ENCODE results near the gene SLC22A16. TPM values are rescaled to one million over a fixed set of nuclear protein-coding genes. Genes with fewer than 3 reads are reported as not detected.

SLC22A16 gene
- total RNA-seq, 1 experiment from 2014 or later = not detected

DNA sequence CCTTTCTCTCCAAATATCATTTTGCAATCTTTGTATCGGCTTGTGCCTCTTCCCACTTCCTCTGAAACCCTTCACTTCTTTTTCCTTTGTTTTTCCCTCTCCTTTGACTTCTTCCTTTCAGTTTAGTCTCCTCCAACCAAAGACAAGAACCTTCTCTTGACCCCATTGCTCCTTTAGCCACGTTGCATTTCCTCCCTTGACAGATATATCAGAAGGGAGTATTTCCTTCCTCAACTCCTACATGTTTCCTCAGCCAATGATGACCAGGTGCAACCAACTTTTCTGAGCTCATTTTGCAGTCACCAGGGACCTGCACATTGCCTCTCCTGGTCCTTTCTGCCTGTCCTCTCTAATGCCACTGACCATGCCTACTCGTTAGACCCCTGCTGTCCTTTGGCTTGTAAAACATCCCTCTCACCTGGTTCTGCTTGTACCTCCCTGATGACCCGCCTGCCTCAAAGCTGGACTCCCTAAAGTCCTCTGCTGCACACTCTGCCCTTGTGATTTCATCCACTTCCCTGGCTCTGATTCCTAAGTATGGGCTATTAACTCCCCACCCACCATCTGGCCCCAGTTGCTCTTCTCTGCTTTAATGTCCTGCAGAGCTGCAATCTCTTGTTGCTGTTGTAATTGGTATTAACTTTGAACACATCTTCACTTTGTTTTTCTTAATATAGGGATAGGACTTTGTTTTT lies 27.4 kb downstream of the SLC22A16 start:
- DNase-seq (ENCODE audit: low read depth) = no peak

DNA sequence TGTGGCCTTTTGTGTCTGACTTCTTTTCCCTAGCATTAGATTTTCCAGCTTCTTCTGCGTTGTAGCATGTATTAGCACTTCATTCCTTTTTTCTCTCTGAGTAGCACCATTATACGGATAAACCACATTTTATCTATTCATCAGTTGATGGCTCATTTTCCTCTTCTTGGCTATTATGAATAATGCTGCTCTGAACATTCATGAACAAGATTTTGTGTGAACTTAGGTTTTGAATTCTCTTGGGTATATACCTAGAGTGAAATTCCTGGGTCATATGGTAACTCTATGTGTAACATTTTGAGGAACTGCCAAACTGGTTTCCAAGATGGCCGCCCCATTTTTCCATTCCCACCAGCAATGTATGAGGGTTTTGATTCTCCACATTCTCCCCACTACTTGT lies 28.7 kb downstream of the SLC22A16 start:
- no peak for DNase-seq (ENCODE audit: low read depth)

DNA sequence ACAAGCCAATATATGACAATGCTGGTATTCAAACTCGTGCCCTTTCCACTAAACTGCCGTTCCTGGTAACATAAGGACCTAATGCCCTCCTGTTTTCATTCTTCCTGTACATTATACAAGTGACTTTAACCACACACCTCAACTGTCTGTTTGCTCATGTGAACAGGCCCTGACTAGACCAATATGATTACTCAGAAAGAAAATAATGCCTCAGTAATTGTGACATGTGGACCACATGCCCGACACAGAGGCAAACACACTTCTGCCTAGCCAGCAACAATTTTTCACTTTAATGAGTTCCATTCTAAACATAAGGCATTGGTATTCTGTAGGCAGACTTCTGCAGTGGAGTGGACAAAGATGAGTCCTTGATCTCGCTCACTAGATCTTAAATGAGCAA lies 30.0 kb downstream of the SLC22A16 start:
- peak; percentile 6 for DNase-seq (ENCODE audit: low read depth)

DNA sequence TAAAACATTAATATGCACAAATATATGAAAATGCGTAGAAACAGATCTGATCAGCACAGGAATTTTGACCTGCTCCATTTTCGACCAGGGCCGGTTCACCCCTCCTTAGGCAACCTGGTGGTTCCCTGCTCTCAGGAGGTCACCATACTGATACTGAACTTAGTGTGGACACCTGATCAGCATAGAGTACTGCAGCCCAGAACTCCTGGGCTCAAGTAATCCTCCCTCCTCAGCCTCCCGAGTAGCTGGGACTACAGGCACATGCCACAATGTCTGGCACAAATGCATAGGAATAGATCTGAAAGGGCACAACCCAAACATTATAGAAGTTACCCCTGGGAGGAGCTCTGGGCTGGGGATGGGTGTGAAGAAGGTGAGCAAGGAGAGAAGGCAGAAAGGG lies 36.4 kb downstream of the SLC22A16 start:
- no peak for DNase-seq (ENCODE audit: low read depth)

DNA sequence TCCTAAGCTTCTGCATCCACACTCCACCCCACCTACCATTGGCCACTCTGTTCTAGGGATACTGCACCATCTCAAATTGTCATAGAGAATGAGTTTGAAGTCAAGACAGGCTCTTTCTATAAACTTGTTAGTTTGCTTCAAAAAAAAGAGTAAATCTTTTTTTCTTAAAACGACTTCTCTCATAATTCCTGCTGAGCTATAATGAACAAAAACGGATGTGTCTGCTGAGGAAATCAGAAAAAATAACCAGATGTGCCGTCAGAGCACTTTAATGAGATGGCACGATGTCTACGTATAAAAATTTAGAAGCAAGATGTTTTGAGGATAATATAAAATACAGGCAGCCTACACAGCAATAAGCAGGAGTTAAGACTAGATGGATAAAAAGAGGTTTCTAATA lies 37.1 kb downstream of the SLC22A16 start:
- no peak for DNase-seq (ENCODE audit: low read depth)

DNA sequence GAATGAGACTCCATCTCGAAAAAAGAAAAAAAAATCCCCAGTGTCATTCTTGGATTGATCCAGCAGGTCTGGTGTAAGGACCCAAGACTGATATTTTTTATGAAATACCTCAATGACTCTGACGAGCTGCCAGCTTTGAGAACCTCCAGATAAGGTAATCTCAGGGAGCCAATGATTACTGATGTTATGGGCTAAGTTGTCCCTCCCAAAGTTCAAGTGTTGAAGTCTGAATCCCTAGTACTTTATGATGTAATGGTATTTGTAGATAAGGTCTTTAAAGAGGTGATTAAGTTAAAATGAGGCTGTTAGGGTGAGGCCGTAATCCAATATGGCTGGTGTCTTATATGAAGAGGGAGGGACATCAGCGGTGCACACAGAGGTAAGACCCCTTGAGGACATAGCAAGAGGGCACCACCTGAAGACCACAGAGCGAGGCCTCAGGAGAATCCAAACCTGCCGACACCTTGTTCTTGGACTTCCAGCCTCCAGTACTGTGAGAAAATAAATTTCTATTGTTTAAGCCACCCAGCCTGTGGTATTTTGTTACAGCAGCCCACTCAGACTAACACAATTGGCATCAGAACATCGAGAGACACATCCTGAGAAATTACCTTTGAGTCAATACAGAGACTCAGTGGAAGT lies 41.3 kb downstream of the SLC22A16 start:
- no peak for DNase-seq (ENCODE audit: low read depth)

DNA sequence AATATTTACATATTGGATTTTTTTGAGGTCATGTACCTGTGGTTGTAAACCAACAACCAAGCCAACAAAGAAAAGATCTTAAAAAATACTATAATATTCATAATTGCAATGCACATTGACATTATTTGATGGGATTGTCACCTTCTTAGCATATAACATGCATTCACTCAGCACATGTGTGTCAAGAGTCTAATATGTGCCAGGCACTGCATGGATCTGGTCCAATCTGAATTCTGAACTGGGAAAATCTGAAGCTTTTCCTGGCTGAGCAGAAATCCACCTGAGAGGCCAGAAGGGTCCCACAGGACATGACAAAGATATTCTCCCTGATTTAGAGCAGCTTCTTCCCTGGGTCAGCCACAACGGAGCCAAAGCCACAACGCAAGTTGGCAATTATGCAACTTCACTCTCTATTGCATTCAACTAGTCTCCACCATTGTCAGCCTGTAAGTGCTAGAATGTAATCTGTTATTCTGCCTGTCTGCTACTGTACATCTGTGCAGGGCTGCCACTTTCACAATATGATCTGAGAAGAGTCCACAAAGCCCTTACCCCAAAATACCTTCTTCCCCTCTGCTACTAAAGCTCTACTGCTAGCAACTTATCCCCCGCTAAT lies 44.0 kb downstream of the SLC22A16 start:
- no peak for DNase-seq (ENCODE audit: low read depth)

DNA sequence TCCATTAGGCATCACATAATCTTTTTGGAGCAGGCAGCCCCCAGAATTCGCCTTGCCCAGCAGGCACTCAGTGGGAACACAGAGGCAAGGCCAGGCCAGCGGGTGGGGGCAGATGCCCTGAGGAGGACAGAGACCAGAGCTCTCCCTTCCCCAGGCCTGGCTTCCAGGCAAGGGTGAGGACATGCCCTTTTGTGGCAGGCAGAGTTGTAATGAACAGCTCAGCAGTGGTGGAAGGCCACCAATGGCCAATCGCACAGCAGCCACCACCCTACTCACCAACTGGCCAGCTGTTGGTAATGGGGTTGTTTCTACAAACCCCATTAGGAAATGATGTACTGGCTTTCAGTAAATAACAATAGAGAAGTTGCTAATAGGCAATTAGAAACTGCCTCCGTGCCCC lies 45.7 kb downstream of the SLC22A16 start:
- DNase-seq (ENCODE audit: low read depth) = no peak

DNA sequence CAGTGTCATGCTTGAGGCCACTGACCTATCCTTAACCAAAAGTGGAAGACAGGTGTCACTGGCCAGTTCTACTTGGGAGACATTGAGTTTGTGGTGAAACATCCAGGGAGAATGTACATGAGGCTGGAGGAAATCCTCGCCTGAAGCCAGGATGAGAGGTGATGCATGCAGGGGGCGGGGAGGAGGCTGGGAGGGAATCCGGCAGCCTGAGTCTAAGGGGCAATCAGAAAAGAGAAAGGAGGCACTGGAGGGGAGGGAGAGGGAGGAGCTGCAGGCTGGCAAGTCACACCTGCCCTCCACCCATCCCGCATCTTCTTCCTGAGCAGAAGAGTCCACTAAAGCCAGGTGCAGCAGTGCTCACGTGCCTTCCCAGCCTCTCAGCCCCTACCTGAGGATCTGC lies 46.2 kb downstream of the SLC22A16 start:
- no peak for DNase-seq (ENCODE audit: low read depth)

DNA sequence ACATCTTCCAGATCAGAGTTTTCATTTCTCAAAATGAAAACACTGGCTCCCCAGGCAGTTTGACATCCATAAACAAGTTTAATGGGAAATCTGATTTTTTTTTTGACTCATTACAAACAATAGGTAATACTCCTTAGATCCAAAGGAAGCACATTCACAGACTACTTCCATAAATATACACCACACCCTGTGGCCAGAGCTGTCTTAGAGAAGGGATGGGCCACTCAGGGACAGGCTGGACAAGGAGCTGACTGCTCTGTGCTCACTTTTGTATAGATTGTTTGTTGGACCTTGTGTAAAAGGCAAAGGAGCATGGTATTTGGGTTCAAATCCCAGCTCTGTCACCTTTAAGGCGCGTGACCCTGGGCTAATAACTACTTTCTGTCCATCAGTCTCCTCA lies 48.3 kb downstream of the SLC22A16 start:
- DNase-seq (ENCODE audit: low read depth) = no peak

DNA sequence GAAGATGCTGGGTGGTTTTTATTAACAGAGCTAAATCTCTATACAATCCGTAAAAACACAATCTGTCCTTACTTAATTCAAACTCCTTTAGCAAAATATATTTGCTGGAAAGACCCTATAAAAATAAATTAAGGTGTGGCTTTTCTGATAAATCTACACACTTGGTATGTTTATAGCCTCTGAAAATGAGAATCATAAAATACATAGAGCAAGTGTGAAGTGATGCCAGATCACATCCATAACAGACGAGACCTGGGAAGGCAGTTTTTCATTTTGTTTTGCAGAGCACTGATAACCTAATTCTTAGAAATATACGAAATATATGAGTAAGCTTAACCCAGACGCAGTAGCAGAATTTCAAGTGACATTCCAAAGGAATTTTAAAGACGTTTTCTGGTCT lies 50.6 kb downstream of the SLC22A16 start:
- no peak for DNase-seq (ENCODE audit: low read depth)

DNA sequence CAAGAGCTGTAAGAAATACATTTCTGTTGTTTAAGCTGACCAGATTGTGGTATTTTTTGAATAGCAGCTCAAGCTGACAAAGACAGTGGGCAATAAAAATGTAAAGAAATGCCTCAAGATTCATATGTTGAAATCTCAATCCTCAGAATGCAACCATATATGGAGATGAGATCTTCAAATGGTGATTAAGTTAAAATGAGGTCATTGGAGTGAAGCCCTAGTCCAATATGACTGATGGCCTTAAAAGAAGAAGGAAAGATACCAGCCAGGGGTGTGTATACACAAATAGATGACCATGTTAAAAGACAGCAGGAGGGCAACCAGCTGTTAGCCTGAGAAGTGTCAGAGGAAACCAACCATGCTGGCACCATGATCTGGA lies 54.0 kb downstream of the SLC22A16 start:
- DNase-seq (ENCODE audit: low read depth) = no peak

DNA sequence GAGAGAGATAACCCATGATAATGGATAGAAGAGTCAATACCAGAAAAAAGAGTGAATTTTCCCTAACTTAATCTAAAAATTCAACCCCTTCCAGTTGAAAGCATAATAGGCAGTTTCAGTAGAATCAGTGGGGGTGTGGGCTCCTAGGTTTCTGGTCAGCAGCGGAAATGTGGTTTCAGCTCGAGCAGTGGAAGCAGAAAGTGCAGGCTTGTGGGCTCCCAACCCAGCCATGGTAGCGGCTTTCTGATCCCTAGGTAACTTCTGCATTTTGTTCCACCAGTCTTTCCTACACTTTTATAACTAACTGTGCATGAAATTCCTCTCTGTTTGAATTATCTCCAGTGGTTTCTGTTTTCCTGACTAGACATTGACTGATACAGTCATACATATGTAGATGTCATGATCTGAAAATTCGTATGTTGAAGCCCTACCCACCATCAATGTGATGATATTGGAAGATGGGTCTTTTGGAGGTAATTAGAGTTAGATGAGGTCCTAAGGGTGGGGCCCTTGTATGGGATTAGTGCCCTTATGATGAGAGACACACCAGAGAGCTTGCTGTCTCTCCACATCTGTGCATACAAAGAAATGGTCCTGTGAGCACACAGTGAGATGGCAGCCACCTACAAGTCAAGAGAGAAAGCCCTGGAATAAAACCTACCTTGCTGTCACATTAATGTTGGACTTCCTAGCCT lies 54.5 kb downstream of the SLC22A16 start:
- no peak for DNase-seq (ENCODE audit: low read depth)

DNA sequence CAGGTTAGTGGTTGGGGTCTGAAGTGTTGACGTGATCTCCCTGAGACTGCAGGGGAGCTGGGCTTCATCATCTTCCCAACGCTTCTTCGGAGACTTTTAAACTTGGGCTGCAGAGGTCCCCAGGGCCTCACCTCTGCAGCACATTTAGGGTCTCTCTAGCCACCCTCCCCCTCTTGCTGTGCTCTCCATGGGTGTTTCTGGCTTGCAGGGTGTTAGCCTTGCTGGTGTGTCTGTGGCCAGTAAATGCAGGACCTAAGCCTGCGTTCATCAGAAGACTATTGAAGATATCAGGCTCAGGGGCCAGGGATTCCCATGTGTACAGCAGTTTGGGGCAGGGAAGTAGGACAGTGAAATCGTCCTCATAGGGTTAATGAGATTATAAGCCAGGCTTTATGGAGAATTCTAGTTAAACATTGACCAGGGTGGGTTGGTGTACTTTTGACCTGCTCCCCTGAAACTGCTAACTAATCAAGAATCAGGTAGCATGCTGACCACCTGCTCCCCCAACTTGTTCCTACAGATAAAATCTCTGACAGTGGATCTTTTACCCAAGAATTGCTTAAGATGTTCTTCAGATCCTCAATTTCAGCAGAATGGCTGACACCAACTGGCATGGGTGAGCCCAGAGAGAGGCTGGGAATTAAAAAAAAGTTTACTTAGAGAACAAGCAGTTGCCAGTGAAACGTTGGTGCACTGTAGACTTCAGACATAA lies 57.2 kb downstream of the SLC22A16 start:
- no peak for DNase-seq (ENCODE audit: low read depth)

DNA sequence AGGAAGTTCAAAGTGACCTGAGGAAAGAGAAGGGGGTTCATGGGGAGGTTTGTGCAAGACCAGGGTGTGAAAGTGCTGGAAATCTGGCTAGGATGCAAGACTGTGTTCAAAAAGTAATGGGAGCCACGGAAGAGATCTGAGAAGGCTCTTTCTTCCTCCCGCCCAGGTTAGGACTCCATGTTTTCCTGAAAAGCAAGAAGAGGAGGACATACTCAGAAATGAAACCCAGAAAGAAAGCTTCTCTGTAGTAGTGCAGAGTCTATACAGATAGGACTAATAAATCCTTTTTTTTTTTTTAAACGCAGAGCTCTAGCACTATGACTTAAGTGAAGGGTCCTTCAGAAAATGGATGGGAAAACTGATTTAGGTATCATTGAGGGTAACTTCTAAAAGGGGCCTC lies 57.8 kb downstream of the SLC22A16 start:
- DNase-seq (ENCODE audit: low read depth) = no peak

DNA sequence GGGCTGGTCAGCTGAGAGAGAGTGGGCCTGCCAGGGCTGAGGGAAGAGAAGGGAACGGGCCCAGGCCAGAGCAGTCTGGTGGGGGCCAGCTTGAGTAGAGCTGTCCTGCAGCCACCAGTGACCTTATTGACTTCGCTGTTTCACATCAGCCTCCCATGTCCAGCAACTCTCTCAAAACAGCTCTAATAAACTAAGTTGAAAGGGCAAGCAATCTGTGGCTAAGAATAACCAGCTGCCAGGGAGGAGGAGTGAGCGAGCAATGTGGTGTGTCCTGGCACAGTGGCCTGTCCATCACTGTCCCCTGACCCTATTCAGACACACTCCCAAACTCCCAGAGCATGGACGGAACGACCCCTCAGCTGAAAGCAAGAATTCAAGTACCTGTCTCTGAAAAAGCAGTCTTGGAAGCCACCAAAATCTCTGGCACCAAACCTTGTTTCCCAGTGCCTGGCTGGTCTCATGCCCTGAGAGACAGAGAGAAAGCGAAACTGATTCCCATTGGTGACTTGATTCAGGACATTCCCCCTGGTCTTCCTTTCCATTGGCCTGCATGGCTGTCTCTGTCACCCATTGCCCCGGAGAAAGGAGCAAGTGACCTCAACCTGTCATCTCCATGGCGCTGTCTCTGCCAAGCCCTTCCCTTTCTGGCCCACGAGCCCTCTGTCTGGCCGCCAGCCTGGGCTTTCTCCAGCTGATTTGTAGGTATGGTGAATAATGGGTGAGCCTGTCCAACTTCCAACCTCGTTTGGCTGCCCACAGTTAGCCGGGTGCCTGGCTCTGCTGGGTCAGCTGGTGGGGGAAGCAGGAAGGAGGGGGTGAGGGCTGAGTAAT lies 61.1 kb downstream of the SLC22A16 start, which contains the start of gene DDO:
Gene DDO (minus strand): TSS at position 490 of the 831 bp plus-strand sequence. CDS start 2,113 bp downstream, outside the sequence.
- DNase-seq (ENCODE audit: low read depth) = peak; percentile 78

DNA sequence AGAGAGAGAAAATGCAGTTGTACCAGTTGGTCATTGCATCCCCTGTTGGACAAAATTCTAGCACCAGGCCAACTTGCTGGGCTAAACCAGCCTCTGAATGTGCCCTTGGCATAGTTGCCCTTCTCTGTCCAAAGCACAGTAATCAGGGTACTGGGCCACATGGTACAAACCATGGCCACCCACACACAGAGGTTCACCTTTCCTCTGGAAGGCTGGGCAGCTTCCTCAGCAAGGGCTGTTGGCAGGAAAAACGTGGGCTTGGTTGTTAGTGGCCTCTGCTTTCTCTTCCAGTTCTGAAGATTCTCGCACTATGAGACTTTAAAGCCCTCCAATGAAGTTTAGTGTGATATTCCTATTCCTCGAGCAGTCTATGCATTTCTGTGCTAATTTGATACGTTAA lies 61.7 kb downstream of the SLC22A16 start:
- DNase-seq (ENCODE audit: low read depth) = no peak

DNA sequence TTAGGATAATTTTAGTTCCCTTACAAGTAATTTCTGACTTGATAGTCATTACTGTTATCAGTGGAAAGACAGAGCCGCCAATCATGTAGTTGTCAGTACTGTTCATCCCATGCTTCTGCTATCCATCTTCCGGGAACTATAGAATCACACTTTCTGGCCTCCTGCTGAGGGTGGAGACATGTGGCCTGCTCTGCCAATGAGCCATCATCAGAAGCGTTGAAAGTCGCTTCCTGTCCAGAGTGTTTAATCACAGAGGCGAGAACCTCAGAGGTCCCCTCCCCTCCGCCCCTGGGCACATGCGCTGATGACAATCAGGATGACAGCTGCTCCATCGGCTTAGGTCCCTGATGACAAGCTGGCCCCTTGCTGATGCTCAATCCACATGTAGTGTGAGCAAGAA lies 64.1 kb downstream of the SLC22A16 start:
- DNase-seq (ENCODE audit: low read depth) = no peak

DNA sequence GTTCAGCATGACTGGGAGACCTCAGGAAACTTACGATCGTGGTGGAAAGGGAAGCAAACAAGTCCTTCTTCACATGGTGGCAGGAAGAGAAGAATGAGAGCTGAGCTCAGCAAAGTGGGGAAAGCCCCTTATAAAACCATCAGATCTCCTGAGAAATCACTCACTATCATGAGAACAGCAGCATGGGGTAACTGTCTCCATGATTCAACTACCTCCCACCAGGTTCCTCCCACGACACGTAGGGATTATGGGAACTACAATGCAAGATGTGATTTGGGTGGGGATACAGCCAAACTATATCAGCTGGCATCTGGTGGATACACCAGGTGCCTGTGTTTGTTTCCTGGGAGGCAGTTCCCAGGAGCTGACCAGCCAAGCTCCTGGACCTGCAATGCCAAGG lies 65.9 kb downstream of the SLC22A16 start:
- no peak for DNase-seq (ENCODE audit: low read depth)

DNA sequence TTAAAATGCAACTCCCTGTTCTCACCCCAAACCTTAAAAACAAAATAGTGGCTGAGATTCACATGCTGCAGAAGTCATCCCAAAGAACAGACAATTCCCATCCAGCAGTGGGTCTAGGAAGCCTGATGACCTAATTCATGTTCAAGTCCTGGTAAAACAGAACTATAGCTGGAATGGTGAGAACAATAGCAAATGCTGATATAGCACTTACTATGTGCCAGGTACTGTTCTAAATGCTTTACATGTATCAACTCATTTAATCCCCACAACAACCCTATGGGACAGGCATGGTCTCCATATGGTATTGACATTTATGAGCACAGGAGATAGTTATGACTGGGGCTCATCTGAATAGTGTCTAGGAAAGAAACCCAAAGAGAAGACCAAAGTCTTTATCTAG lies 66.6 kb downstream of the SLC22A16 start:
- no peak for DNase-seq (ENCODE audit: low read depth)

DNA sequence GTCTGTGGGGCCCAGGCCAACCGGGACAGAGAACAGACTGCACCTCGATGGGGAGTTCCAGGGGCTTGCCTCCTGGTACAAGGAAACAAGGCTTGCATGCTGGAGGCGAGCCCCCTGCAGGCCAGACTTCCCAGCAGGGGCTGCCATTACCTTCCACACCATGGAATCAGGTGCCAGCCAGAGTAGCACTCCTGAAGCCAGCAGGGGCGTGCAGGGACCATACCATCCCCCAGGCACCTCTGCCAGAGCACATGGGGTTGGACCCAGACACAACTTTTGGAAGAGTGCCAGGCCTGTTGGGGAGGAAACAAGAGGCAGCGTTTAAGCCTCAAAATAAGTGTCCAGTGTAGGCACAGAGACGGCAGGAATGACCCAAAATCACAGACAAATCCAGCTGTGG lies 67.5 kb downstream of the SLC22A16 start:
- DNase-seq (ENCODE audit: low read depth) = no peak
